Type B pancreatic cell (in vitro differentiated cells): ENCODE measurements around the gene NEDD4. TPM values are rescaled to one million over a fixed set of nuclear protein-coding genes. Genes with fewer than 3 reads are reported as not detected.
A peak's percentile ranks its signal among the peaks of the same experiment; 100 is the strongest.

ENCODE experiments used
- DNase-seq: peaks from one replicate; pipeline ENCODE4 v3.0.0; 2021; ENCODE audit warnings: mixed read lengths; ENCODE audit not compliant: unreplicated experiment; ENCODE audit errors: extremely low spot score
- H3K27ac Mint-ChIP-seq: 2 replicates; pipeline ENCODE4 v1.8.0; 2021; ENCODE audit warnings: mild to moderate bottlenecking, mixed read lengths
- H3K27me3 Mint-ChIP-seq: 2 replicates; pipeline ENCODE4 v1.8.0; 2021; ENCODE audit warnings: mixed read lengths
- H3K36me3 Mint-ChIP-seq: 2 replicates; pipeline ENCODE4 v1.8.0; 2021; ENCODE audit warnings: mixed read lengths
- H3K4me1 Mint-ChIP-seq: one replicate; pipeline ENCODE4 v1.8.0; 2021; ENCODE audit warnings: mixed read lengths; ENCODE audit not compliant: unreplicated experiment
- H3K4me3 Mint-ChIP-seq: 2 replicates; pipeline ENCODE4 v1.8.0; 2021; ENCODE audit warnings: mild to moderate bottlenecking, mixed read lengths
- H3K9me3 Mint-ChIP-seq: 2 replicates; pipeline ENCODE4 v1.8.0; 2021; ENCODE audit warnings: mixed read lengths
- CTCF ChIP-seq: fragments of 200-600 bp; sonication (generic); conservative IDR thresholded peaks from 2 replicates; pipeline ENCODE4 v1.5.0; 2021; ENCODE audit warnings: antibody characterized with exemption, mild to moderate bottlenecking
- total RNA-seq: library from RNA; stranded (reverse); gene quantifications from 2 replicates; pipeline ENCODE4 v1.2.1, GENCODE V29; 2021; ENCODE audit warnings: low replicate concordance

NEDD4 gene
- total RNA-seq, 1 donor from 2014 or later = 19.6 TPM

GRCh38 chr15:55942332-55942731 is 51.1 kb downstream of the NEDD4 start:
- no peak overlapping the region for H3K4me3 Mint-ChIP-seq
- no peaks in the 10 kb centered on the region for H3K4me1 Mint-ChIP-seq
- no peak for TF ChIP-seq CTCF
- H3K36me3 Mint-ChIP-seq = peaks cover 21% of the 10 kb centered on the region
- no peak overlapping the region for H3K27ac Mint-ChIP-seq
- no peaks in the 10 kb centered on the region for H3K27me3 Mint-ChIP-seq
- no peak for DNase-seq
- no peaks in the 10 kb centered on the region for H3K9me3 Mint-ChIP-seq

DNA sequence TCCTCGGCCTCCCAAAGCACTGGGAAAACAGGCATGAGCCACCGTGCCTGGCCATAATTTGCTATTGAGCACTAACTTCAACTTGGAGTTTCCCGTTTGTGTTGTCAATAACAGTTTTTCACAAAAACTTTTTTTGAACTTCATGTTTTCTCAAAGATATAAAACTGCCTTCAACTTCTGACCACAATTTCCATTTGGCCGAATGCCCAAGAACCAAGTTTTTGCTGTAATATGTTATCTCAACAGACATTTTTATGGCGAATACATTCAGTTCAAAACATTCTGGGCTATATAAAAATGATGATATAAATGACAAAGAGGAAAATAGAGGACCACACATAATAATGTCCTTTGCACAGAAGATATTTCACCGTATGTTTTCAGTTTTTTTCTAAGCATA is 56.4 kb downstream of the NEDD4 start:
- Mint-ChIP-seq H3K27me3 (no peaks in the 10 kb centered on the region), H3K36me3 (peaks cover 9% of the 10 kb centered on the region), H3K4me1 (no peaks in the 10 kb centered on the region), H3K9me3 (no peaks in the 10 kb centered on the region), H3K27ac (no peak overlapping the region), H3K4me3 (no peak overlapping the region)
- TF ChIP-seq CTCF = no peak
- DNase-seq = no peak

DNA sequence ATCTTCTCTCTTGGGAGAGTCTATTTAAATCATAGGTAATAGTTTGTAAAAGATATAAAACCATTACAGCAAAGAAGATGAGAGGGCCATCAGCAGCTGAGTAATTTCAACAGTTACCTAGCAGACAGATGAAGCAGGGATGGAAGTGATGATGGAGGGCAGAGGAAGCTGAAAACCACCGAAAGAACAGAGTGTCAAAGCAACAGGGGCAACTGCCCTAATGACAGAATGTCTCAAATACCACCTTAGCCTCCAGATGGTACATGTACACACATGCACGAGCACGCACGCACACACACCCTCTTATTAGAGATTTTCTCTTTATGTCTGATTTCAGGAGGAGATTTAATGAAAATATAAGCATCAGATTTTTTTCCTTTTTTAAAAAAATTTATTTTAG is 64.5 kb downstream of the NEDD4 start:
- Mint-ChIP-seq H3K36me3 (peaks cover 3% of the 10 kb centered on the region), H3K27me3 (no peaks in the 10 kb centered on the region), H3K27ac (no peak overlapping the region), H3K4me1 (no peaks in the 10 kb centered on the region), H3K4me3 (no peak overlapping the region), H3K9me3 (no peaks in the 10 kb centered on the region)
- TF ChIP-seq CTCF = no peak
- no peak for DNase-seq

- H3K9me3 Mint-ChIP-seq = no peaks in the 10 kb centered on the region
- H3K36me3 Mint-ChIP-seq = peaks cover 3% of the 10 kb centered on the region
- no peak overlapping the region for H3K27ac Mint-ChIP-seq
- no peaks in the 10 kb centered on the region for H3K27me3 Mint-ChIP-seq
- DNase-seq = no peak
- peak; percentile 51 for TF ChIP-seq CTCF
- H3K4me1 Mint-ChIP-seq = peaks cover 5% of the 10 kb centered on the region
- no peak overlapping the region for H3K4me3 Mint-ChIP-seq
These were observed 71.7 kb downstream of the NEDD4 start for GRCh38 chr15:55921744-55922143.

- no peak for DNase-seq
- peak; percentile 75 for TF ChIP-seq CTCF
- H3K27ac Mint-ChIP-seq = no peak overlapping the region
- no peak overlapping the region for H3K4me3 Mint-ChIP-seq
- H3K36me3 Mint-ChIP-seq = no peaks in the 10 kb centered on the region
- peaks cover 7% of the 10 kb centered on the region for H3K4me1 Mint-ChIP-seq
- H3K9me3 Mint-ChIP-seq = no peaks in the 10 kb centered on the region
- H3K27me3 Mint-ChIP-seq = no peaks in the 10 kb centered on the region
These were observed 75.5 kb downstream of the NEDD4 start for GRCh38 chr15:55917881-55918296.

GRCh38 chr15:55916666-55917409 is 76.6 kb downstream of the NEDD4 start:
- Mint-ChIP-seq H3K27me3 (no peaks in the 10 kb centered on the region), H3K36me3 (no peaks in the 10 kb centered on the region), H3K27ac (no peak overlapping the region), H3K9me3 (no peaks in the 10 kb centered on the region), H3K4me1 (peaks cover 7% of the 10 kb centered on the region), H3K4me3 (no peak overlapping the region)
- no peak for TF ChIP-seq CTCF
- DNase-seq = no peak
